Ishikawa (cell line): Measurements from ENCODE around the gene PEX5.

Experiments used
- CEBPB ChIP-seq: IDR thresholded peaks from 2 replicates; pipeline ENCODE4 v1.6.1; 2012
- CREB1 ChIP-seq: IDR thresholded peaks from 2 replicates; pipeline ENCODE4 v1.6.1; 2012; ENCODE audit warnings: low read depth
- EGR1 ChIP-seq: IDR thresholded peaks from 2 replicates; pipeline ENCODE4 v1.6.1; 2012
- EP300 ChIP-seq: IDR thresholded peaks from 2 replicates; pipeline ENCODE4 v1.6.1; 2012; ENCODE audit warnings: borderline replicate concordance
- FOXM1 ChIP-seq: IDR thresholded peaks from 2 replicates; pipeline ENCODE4 v1.6.1; 2012; ENCODE audit warnings: low read depth, borderline replicate concordance
- MAX ChIP-seq: IDR thresholded peaks from 2 replicates; pipeline ENCODE4 v1.6.1; 2012
- NFIC ChIP-seq: IDR thresholded peaks from 2 replicates; pipeline ENCODE4 v1.6.1; 2012
- RAD21 ChIP-seq: IDR thresholded peaks from 2 replicates; pipeline ENCODE4 v1.6.1; 2012; ENCODE audit warnings: low read depth
- REST ChIP-seq: IDR thresholded peaks from 2 replicates; pipeline ENCODE4 v1.6.1; 2012; ENCODE audit warnings: low read depth, mild to moderate bottlenecking
- TAF1 ChIP-seq: IDR thresholded peaks from 2 replicates; pipeline ENCODE4 v1.6.1; 2012; ENCODE audit warnings: low read depth, mild to moderate bottlenecking
- TCF12 ChIP-seq: IDR thresholded peaks from 2 replicates; pipeline ENCODE4 v1.6.1; 2012; ENCODE audit warnings: low read depth
- TEAD4 ChIP-seq: IDR thresholded peaks from 2 replicates; pipeline ENCODE4 v1.6.1; 2012
- USF1 ChIP-seq: IDR thresholded peaks from 2 replicates; pipeline ENCODE4 v1.6.1; 2012
- YY1 ChIP-seq: IDR thresholded peaks from 2 replicates; pipeline ENCODE4 v1.6.1; 2012; ENCODE audit warnings: low read depth
- ZBTB7A ChIP-seq: IDR thresholded peaks from 2 replicates; pipeline ENCODE4 v1.6.1; 2012; ENCODE audit warnings: low read depth

The PEX5 gene

GRCh38 chr12:7162691-7163114 is 26.8 kb upstream of the PEX5 start:
- TF ChIP-seq RAD21 (peak; percentile 52; the same call in 1 of the 2 replicates), TCF12 (no peak), MAX (peak; percentile 49), CREB1 (no peak)

DNA sequence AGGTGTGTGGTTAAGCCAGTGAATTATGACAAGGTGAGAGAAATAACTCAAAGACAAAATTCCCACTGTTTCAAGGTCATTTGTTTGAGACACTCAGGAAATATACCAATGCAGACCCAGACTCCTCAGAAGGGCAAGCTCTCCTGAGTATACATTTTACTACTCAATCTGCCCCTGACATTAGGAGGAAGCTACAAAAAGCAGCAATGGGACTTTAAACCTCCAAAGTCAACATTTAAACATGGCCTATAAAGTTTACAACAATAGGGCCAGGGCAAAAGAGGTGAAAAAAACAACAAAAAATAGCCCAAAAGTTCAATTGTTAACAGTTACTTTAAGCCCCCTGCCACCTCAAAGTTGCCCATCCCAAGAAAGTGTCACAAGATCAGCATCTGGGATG is 19.5 kb upstream of the PEX5 start:
- TF ChIP-seq CREB1 (no peak), NFIC (no peak), YY1 (no peak), MAX (no peak), CEBPB (no peak), TEAD4 (no peak), TCF12 (no peak), FOXM1 (no peak)

GRCh38 chr12:7171854-7172253 is 17.6 kb upstream of the PEX5 start:
- no peak for TF ChIP-seq TEAD4
- TF ChIP-seq CREB1, result no peak
- no peak for TF ChIP-seq CEBPB
- no peak for TF ChIP-seq USF1
- no peak for TF ChIP-seq NFIC

DNA sequence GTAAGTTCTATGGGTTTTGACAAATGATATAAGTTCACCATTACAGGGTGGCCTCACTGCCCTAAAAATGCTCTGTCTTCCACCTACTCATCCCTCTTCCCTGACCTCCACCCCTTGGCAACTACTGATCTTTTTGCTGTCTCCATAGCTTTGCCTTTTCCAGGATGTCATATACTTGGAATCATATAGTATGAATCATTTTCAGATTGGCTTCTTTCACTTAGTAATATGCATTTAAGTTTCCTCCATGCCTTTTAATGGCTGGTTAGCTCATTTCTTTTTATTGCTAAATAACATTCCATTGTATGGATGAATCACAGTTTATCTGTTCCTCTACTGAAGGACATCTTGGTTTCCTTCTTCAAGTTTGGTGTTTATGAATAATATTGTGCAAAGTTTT is 14.0 kb upstream of the PEX5 start:
- TF ChIP-seq TCF12 (no peak), TAF1 (no peak), YY1 (no peak), EP300 (no peak), NFIC (no peak), REST (no peak), TEAD4 (no peak), EGR1 (no peak), RAD21 (no peak), CREB1 (no peak), USF1 (no peak), MAX (no peak), CEBPB (no peak), FOXM1 (no peak), ZBTB7A (no peak)

DNA sequence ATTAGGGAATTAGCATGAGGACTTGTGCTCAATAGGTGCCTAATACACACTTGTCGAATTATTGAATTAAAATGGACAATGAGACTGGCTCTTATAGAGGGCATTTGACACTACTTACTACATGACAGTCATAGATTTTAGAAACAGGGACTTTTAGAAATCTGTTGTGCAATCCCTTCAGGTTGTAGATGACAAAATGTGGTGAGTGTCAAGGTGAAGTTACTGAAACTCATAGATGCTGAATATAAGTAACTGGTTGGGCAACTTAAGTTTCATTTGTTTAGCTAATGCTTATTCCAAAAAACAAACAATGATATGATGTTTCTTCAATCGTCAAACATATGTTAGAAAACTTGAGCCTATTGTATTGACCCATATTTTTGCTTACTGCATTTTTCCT is 12.9 kb upstream of the PEX5 start:
- TF ChIP-seq ZBTB7A (no peak), TCF12 (no peak), TEAD4 (no peak), USF1 (no peak), TAF1 (no peak), MAX (no peak), CREB1 (no peak), NFIC (no peak), FOXM1 (no peak), REST (no peak), YY1 (no peak)

DNA sequence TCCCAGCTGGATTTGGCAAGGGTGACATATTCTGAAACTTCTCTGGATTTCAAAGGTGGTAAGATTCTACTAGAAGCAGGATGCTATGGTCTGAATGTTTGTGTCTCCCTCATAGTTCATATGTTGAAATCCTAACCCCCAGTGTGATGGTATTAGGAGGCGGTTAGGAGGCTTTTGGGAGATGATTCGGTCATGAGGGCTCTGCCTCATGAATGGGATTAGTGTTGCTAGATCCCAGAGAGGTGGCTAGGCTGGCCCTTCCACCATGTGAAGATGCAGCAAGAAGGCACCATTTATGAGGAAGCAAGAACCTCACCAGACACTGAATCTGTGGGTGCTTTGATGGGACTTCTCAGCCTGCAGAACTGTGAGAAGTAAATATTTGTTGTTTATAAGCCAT is 11.0 kb upstream of the PEX5 start:
- TF ChIP-seq TEAD4 (no peak), RAD21 (no peak), NFIC (no peak)

- no peak for TF ChIP-seq TEAD4
- TF ChIP-seq YY1, result no peak
- TF ChIP-seq EP300, result no peak
- TF ChIP-seq ZBTB7A, result no peak
Measured at GRCh38 chr12:7180685-7181084, 8.8 kb upstream of the PEX5 start.
